Measurements from ENCODE around the gene DNMBP.

- TF ChIP-seq CTCF (IDR thresholded peaks at IDR 0.05) (no peak), POLR2A (IDR thresholded peaks at IDR 0.05) (no peak), POLR2AphosphoS5 (IDR thresholded peaks at IDR 0.05) (no peak), EP300 (IDR thresholded peaks at IDR 0.05) (no peak)
Measured at GRCh38 chr10:100036850-100037249, 27.1 kb upstream of the DNMBP start.
